ENCODE measurements around the gene DICER1.

DICER1 gene

GRCh38 chr14:95040708-95041476 is 116.4 kb downstream of the DICER1 start:
- DNase-seq (ENCODE audit: low read depth in 2 of 2): no peak

- DNase-seq (ENCODE audit: low read depth in 2 of 2): no peak
Observed at GRCh38 chr14:95039993-95040348, 117.4 kb downstream of the DICER1 start.

GRCh38 chr14:95039259-95039992 is 117.9 kb downstream of the DICER1 start:
- DNase-seq (ENCODE audit: low read depth in 2 of 2): no peak

- no peak for DNase-seq (ENCODE audit: low read depth in 2 of 2)
Observed at GRCh38 chr14:95038521-95039250, 118.6 kb downstream of the DICER1 start.

- no peak for DNase-seq (ENCODE audit: low read depth in 2 of 2)
Observed at GRCh38 chr14:95037273-95037672, 120.1 kb downstream of the DICER1 start.
